ENCODE data around the gene TMEM98. TPM values are rescaled to one million over a fixed set of nuclear protein-coding genes. Genes with fewer than 3 reads are reported as not detected.

The TMEM98 gene
- total and polyA plus RNA-seq, 2 of the 4 experiments (the other 2 are of a cell fraction) = 173 to 195 TPM

DNA sequence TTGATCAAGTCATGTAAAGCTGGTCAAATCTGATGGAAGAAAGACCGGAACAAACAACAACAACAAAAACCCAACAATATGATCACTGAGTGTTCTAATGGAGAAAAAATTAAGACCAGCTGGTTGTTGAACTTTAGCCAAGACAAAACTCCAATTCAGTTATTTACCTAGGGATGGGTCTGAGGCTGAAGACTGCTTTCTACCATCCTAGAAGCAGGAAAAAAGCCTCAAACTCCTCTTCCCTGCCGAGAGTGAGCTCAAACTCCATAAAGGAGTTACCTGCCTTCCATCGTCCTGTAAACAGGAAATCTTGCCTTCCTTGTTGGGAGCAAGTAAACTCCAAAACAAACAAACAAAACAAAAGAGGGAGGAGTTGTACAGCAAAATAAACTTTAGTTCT, 23.1 kb upstream of the TMEM98 start:
- H4K20me1 ChIP-seq (ENCODE audit: insufficient read depth, low read length) = no peaks in the 10 kb centered on the region
- H2AK9ac ChIP-seq (replicated peaks; ENCODE audit: low read depth, low read length, poor library complexity) = no peak overlapping the region
- H2BK5ac ChIP-seq (ENCODE audit: low read depth, low read length, poor library complexity, severe bottlenecking) = no peak overlapping the region
- H3K9me3 ChIP-seq (ENCODE audit: control insufficient read depth, insufficient read depth, low read length) = no peaks in the 10 kb centered on the region
- DNase-seq (no peak), ATAC-seq (ENCODE audit: low read depth) (no peak)
- in situ Hi-C loops (cut with MboI; ENCODE audit: low sequenced_read_pairs) (loop anchor here (25.0 kb wide), 1 partner anchor 118 kb away; no protein-coding TSS in a partner anchor), dilution Hi-C loops (cut with HindIII; ENCODE audit: low sequenced_read_pairs, unreplicated experiment) (no loop called here), intact Hi-C loops (cut with micrococcal nuclease) (no loop called here)
- peaks cover 3% of the 10 kb centered on the region; the same call in 1 of the 2 replicates for H3K27me3 ChIP-seq (ENCODE audit: control insufficient read depth, insufficient read depth, low read length)
- ChIA-PET POLR2A (ENCODE audit: unreplicated experiment) (no interaction called here), CTCF (no interaction called here)
- H3K9ac ChIP-seq (ENCODE audit: low read depth, low read length) = no peak overlapping the region
- H4K8ac ChIP-seq (ENCODE audit: low read depth in 2 of 2, low read length in 2 of 2) = no peak overlapping the region
- H3K4me3 ChIP-seq (ENCODE audit: insufficient read depth, low read depth, low read length) = no peak overlapping the region
- H3K23ac ChIP-seq (ENCODE audit: low read depth, low read length) = no peak overlapping the region
- H3K14ac ChIP-seq (replicated peaks; ENCODE audit: low read depth, low read length) = no peak overlapping the region
- no peaks in the 10 kb centered on the region; the same call in 1 of the 2 replicates for H3K4me1 ChIP-seq (ENCODE audit: control insufficient read depth, insufficient read depth, low read length)
- no peak overlapping the region for H3K18ac ChIP-seq (ENCODE audit: low read depth, low read length)
- no peak for TF ChIP-seq POLR2A (IDR thresholded peaks at IDR 0.05; ENCODE audit: low read depth, low read length)
- TF ChIP-seq, protein P1, sequence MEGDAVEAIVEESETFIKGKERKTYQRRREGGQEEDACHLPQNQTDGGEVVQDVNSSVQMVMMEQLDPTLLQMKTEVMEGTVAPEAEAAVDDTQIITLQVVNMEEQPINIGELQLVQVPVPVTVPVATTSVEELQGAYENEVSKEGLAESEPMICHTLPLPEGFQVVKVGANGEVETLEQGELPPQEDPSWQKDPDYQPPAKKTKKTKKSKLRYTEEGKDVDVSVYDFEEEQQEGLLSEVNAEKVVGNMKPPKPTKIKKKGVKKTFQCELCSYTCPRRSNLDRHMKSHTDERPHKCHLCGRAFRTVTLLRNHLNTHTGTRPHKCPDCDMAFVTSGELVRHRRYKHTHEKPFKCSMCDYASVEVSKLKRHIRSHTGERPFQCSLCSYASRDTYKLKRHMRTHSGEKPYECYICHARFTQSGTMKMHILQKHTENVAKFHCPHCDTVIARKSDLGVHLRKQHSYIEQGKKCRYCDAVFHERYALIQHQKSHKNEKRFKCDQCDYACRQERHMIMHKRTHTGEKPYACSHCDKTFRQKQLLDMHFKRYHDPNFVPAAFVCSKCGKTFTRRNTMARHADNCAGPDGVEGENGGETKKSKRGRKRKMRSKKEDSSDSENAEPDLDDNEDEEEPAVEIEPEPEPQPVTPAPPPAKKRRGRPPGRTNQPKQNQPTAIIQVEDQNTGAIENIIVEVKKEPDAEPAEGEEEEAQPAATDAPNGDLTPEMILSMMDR (conservative IDR thresholded peaks at IDR 0.05; ENCODE audit: low read depth, low read length) = no peak
- TF ChIP-seq, protein P2, sequence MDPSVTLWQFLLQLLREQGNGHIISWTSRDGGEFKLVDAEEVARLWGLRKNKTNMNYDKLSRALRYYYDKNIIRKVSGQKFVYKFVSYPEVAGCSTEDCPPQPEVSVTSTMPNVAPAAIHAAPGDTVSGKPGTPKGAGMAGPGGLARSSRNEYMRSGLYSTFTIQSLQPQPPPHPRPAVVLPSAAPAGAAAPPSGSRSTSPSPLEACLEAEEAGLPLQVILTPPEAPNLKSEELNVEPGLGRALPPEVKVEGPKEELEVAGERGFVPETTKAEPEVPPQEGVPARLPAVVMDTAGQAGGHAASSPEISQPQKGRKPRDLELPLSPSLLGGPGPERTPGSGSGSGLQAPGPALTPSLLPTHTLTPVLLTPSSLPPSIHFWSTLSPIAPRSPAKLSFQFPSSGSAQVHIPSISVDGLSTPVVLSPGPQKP (IDR thresholded peaks at IDR 0.05; ENCODE audit: borderline replicate concordance, low read depth, low read length) = no peak
- no peak for TF ChIP-seq RAD21 (IDR thresholded peaks at IDR 0.05; ENCODE audit: low read length)
- TF ChIP-seq MAFK (IDR thresholded peaks at IDR 0.05; ENCODE audit: low read depth, low read length) = no peak
- TF ChIP-seq MXI1 (IDR thresholded peaks at IDR 0.05; ENCODE audit: borderline replicate concordance, low read depth, low read length) = no peak
- TF ChIP-seq, protein P3, sequence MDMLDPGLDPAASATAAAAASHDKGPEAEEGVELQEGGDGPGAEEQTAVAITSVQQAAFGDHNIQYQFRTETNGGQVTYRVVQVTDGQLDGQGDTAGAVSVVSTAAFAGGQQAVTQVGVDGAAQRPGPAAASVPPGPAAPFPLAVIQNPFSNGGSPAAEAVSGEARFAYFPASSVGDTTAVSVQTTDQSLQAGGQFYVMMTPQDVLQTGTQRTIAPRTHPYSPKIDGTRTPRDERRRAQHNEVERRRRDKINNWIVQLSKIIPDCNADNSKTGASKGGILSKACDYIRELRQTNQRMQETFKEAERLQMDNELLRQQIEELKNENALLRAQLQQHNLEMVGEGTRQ (IDR thresholded peaks at IDR 0.05; ENCODE audit: low read depth, low read length) = no peak
- no peak for TF ChIP-seq FOS (IDR thresholded peaks at IDR 0.05; ENCODE audit: low read depth, low read length)
- no peak for TF ChIP-seq BHLHE40 (IDR thresholded peaks at IDR 0.05; ENCODE audit: low read depth, low read length)
- TF ChIP-seq RCOR1 (IDR thresholded peaks at IDR 0.05; ENCODE audit: insufficient replicate concordance, low read length) = no peak
- no peak for TF ChIP-seq NFE2L2 (IDR thresholded peaks at IDR 0.05; ENCODE audit: low read depth, low read length)
- no peak for TF ChIP-seq RFX5 (IDR thresholded peaks at IDR 0.05; ENCODE audit: low read depth, low read length)
- no peak for TF ChIP-seq CEBPB (IDR thresholded peaks at IDR 0.05; ENCODE audit: low read depth, low read length)
- TF ChIP-seq MAZ (IDR thresholded peaks at IDR 0.05; ENCODE audit: borderline replicate concordance, low read depth, low read length) = no peak
- TF ChIP-seq SMC3 (IDR thresholded peaks at IDR 0.05; ENCODE audit: low read depth, low read length) = no peak
- no peak for TF ChIP-seq CHD1 (IDR thresholded peaks at IDR 0.05; ENCODE audit: low read depth, low read length)
- no peak overlapping the region for H2AFZ ChIP-seq (replicated peaks; ENCODE audit: low read length, poor library complexity)
- no peaks in the 10 kb centered on the region for H3K36me3 ChIP-seq (ENCODE audit: control insufficient read depth, insufficient read depth, low read length)
- no peak overlapping the region for H2BK15ac ChIP-seq (ENCODE audit: low read depth, low read length)
- H4K5ac ChIP-seq (ENCODE audit: low read depth, low read length) = no peak overlapping the region
- H3K4me2 ChIP-seq (ENCODE audit: low read depth, low read length) = no peak overlapping the region
- H3K4ac ChIP-seq (ENCODE audit: low read depth, low read length) = no peak overlapping the region
- no peak overlapping the region for H2BK20ac ChIP-seq (ENCODE audit: low read depth, low read length)
- H3K27ac ChIP-seq (ENCODE audit: insufficient read depth, low read length) = no peak overlapping the region
- no TSS peak for BruUV-seq (replicated peaks)
- H3K79me1 ChIP-seq (ENCODE audit: low read depth in 1 of 2, low read length in 2 of 2) = no peaks in the 10 kb centered on the region
- no peak overlapping the region for H2BK120ac ChIP-seq (ENCODE audit: low read depth, low read length)
- H3K9me1 ChIP-seq (ENCODE audit: insufficient read depth, low read length) = no peaks in the 10 kb centered on the region
- H2AK5ac ChIP-seq (ENCODE audit: low read depth, low read length) = no peak overlapping the region
- no peak overlapping the region for H3K56ac ChIP-seq (ENCODE audit: extremely low read depth, insufficient read depth, low read length)
- no CpG with 5 or more reads among the region's 3 CpGs for WGBS, 2 experiments (ENCODE audit: extremely low coverage in 2 of 2, insufficient read length in 1 of 2)
- H4K91ac ChIP-seq (ENCODE audit: insufficient read depth, low read depth, low read length) = no peak overlapping the region

Data from IMR-90 (cell line).